Skeletal muscle tissue (tissue), 4 donors: ENCODE data around the gene MVP. TPM values are rescaled to one million over a fixed set of nuclear protein-coding genes. Genes with fewer than 3 reads are reported as not detected.

Experiments used
- H3K27ac ChIP-seq: one replicate; pipeline ENCODE4 v1.7.0; 2013; ENCODE audit warnings: mild to moderate bottlenecking, low read depth, low read length, inconsistent platforms
- H3K27me3 ChIP-seq, 3 donors: one replicate each; pipeline ENCODE4 v1.7.0; 2013; ENCODE audit warnings: low read length in 3 of 3; ENCODE audit not compliant: control insufficient read depth in 3 of 3, insufficient read depth in 3 of 3
- H3K36me3 ChIP-seq, 3 donors: one replicate each; pipeline ENCODE4 v1.7.0; 2013; ENCODE audit warnings: low read length in 3 of 3; ENCODE audit not compliant: control insufficient read depth in 3 of 3, insufficient read depth in 3 of 3
- H3K4me1 ChIP-seq, 3 donors: one replicate each; pipeline ENCODE4 v1.7.0; 2013; ENCODE audit warnings: low read length in 3 of 3, mild to moderate bottlenecking in 3 of 3; ENCODE audit not compliant: control insufficient read depth in 3 of 3, insufficient read depth in 3 of 3
- H3K4me3 ChIP-seq, 3 donors: one replicate each; pipeline ENCODE4 v1.7.0; 2013; ENCODE audit warnings: low read length in 3 of 3
- H3K9ac ChIP-seq, 3 donors: one replicate each; pipeline ENCODE4 v1.7.0; 2013; ENCODE audit warnings: low read length in 3 of 3, mild to moderate bottlenecking in 3 of 3, moderate library complexity in 2 of 3, low read depth in 1 of 3
- H3K9me3 ChIP-seq, 3 donors: one replicate each; pipeline ENCODE4 v1.7.0; 2013; ENCODE audit warnings: low read length in 3 of 3; ENCODE audit not compliant: control insufficient read depth in 3 of 3
- total RNA-seq: library from RNA; depleted of rRNA; stranded (reverse); fragments of >200 nt; gene quantifications from one replicate; pipeline ENCODE4 v1.2.3, GENCODE V29; 2014
- donor health status: Osteomylitis.

MVP gene
- total RNA-seq, 1 donor from 2014 or later: 28.2 TPM

DNA sequence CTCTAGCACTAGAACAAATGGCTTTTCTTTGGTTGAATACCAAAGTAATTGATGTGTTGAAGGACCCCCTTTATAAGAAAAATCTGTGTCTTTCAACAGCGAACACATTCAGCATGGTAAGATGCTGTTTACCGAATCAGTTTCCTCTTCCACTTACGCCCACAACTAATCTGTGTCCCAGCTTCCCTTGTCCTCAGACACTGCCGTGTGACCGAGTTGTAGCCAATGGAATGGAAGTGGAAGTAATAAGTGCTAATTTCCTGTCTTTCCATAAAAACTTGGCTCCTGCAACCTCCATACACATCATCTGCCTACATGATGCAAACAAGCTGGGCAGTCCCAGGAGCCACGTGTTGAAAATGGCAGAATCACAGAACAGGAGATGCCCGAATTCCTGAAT lies 32.4 kb downstream of the MVP start:
- Histone ChIP-seq H3K36me3 (peaks cover 0 to 3% (median 2%) of the 10 kb centered on the region in 3 donors), H3K4me3 (peak overlapping the region in 1 of 3 donors; percentile 24), H3K4me1 (peaks cover 0 to 3% (median 0%) of the 10 kb centered on the region in 3 donors), H3K27ac (no peak overlapping the region), H3K27me3 (no peaks in the 10 kb centered on the region), H3K9me3 (no peaks in the 10 kb centered on the region), H3K9ac (no peak overlapping the region)

DNA sequence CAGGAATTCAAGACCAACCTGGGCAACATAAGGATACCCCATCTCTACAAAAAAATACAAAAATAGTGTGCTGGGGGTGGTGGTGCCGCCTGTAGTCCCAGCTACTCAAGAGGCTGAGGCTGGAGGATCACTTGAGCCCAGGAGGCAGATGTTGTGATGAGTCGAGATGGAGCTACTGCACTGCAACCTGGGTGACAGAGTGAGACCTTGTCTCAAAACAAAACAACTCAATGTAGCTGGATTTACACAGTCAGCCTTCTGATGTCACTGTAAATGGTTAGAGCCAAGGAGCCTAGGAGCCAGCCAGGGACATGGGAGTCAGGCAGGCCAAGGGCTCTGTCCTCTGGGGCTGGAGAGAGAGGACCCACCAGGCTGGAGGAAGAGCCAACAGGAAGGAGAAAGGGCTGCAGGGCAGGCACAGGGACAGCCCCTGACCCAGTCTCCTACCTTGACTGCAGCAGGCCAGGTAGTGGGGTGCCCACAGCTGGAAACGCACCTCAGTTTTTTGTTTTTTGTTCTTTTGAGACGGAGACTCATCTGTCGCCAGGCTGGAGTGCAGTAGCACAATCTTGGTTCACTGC lies 34.3 kb downstream of the MVP start:
- Histone ChIP-seq H3K9me3 (no peaks in the 10 kb centered on the region), H3K27me3 (no peaks in the 10 kb centered on the region), H3K9ac (no peak overlapping the region), H3K4me3 (no peak overlapping the region), H3K27ac (no peak overlapping the region), H3K4me1 (peaks cover 0 to 3% (median 0%) of the 10 kb centered on the region in 3 donors), H3K36me3 (peaks cover 10 to 16% (median 11%) of the 10 kb centered on the region in 3 donors)

GRCh38 chr16:29857133-29857760 lies 37.0 kb downstream of the MVP start:
- Histone ChIP-seq H3K27me3 (no peaks in the 10 kb centered on the region), H3K9me3 (no peaks in the 10 kb centered on the region), H3K27ac (no peak overlapping the region), H3K36me3 (peaks cover 22 to 32% (median 24%) of the 10 kb centered on the region in 3 donors), H3K4me3 (no peak overlapping the region), H3K4me1 (peaks cover 12 to 15% (median 13%) of the 10 kb centered on the region in 3 donors), H3K9ac (no peak overlapping the region)

- Histone ChIP-seq H3K9ac (no peak overlapping the region), H3K4me3 (no peak overlapping the region), H3K4me1 (peaks cover 14 to 20% (median 17%) of the 10 kb centered on the region in 3 donors), H3K36me3 (peaks cover 22 to 32% (median 24%) of the 10 kb centered on the region in 3 donors), H3K27ac (no peak overlapping the region), H3K9me3 (no peaks in the 10 kb centered on the region), H3K27me3 (no peaks in the 10 kb centered on the region)
These were observed 38.0 kb downstream of the MVP start for GRCh38 chr16:29858149-29858849.

- H3K4me1 ChIP-seq: peaks cover 19 to 25% (median 21%) of the 10 kb centered on the region in 3 donors
- H3K4me3 ChIP-seq: no peak overlapping the region
- H3K9ac ChIP-seq: no peak overlapping the region
- H3K9me3 ChIP-seq: no peaks in the 10 kb centered on the region
- no peaks in the 10 kb centered on the region for H3K27me3 ChIP-seq
- H3K27ac ChIP-seq: no peak overlapping the region
- peaks cover 22 to 32% (median 24%) of the 10 kb centered on the region in 3 donors for H3K36me3 ChIP-seq
These were observed 38.7 kb downstream of the MVP start for GRCh38 chr16:29858974-29859373.

- Histone ChIP-seq H3K27ac (no peak overlapping the region), H3K4me3 (no peak overlapping the region), H3K36me3 (peaks cover 22 to 32% (median 24%) of the 10 kb centered on the region in 3 donors), H3K9me3 (no peaks in the 10 kb centered on the region), H3K27me3 (no peaks in the 10 kb centered on the region), H3K4me1 (peaks cover 19 to 25% (median 21%) of the 10 kb centered on the region in 3 donors), H3K9ac (peak overlapping the region in 1 of 3 donors; percentile 16)
These were observed 40.0 kb downstream of the MVP start for GRCh38 chr16:29860218-29860617.

DNA sequence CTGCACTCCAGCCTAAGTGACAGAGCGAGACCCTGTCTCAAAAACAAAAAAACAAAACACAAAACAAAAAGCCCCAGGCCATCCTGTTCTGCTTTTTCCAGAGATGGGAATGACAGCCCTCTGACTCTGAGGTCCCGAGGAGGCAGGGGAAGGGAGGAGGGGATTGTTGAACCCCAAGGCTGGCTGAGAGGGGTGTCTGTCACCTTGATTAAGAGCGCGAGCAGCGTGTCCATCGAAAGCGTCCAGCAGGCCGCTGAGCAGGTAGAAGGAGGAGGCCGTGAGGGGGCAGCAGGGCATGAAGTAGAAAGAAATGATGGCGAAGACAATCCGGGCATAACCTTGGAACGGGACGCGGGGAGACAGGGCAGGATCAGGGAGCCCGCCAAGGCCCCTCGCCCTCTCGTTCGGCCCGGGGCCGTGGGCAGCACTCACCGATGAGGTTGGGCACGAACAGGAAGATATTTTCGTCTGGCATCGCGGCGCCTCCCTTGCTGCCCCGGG lies 42.2 kb downstream of the MVP start:
- Histone ChIP-seq H3K9ac (peak overlapping the region; percentile 87 to 96 (median 93)), H3K4me3 (peak overlapping the region; percentile 87 to 96 (median 93)), H3K36me3 (peaks cover 22 to 32% (median 24%) of the 10 kb centered on the region in 3 donors), H3K4me1 (peaks cover 16 to 25% (median 21%) of the 10 kb centered on the region in 3 donors), H3K27me3 (no peaks in the 10 kb centered on the region), H3K9me3 (no peaks in the 10 kb centered on the region), H3K27ac (peak overlapping the region; percentile 88)

GRCh38 chr16:29862884-29863668 lies 42.8 kb downstream of the MVP start, which contains the start of gene CDIPT:
TSS of gene CDIPT (minus strand) at chr16:29863226. CDS start at chr16:29862857, 369 bp downstream.
- H3K27me3 ChIP-seq: no peaks in the 10 kb centered on the region
- peak within 1 kb of the TSS; percentile 87 to 96 (median 93) for H3K4me3 ChIP-seq
- peak within 1 kb of the TSS; percentile 87 to 96 (median 93) for H3K9ac ChIP-seq
- H3K9me3 ChIP-seq: no peaks in the 10 kb centered on the region
- peaks cover 16 to 25% (median 21%) of the 10 kb centered on the region in 3 donors for H3K4me1 ChIP-seq
- peak within 1 kb of the TSS; percentile 88 for H3K27ac ChIP-seq
- H3K36me3 ChIP-seq: peaks cover 22 to 31% (median 24%) of the 10 kb centered on the region in 3 donors

GRCh38 chr16:29863669-29863984 lies 43.4 kb downstream of the MVP start:
- Histone ChIP-seq H3K36me3 (peaks cover 17 to 25% (median 23%) of the 10 kb centered on the region in 3 donors), H3K9me3 (no peaks in the 10 kb centered on the region), H3K27me3 (no peaks in the 10 kb centered on the region), H3K4me3 (peak overlapping the region; percentile 61 to 96 (median 87)), H3K9ac (peak overlapping the region in 1 of 3 donors; percentile 87), H3K27ac (peak overlapping the region; percentile 88), H3K4me1 (peaks cover 16 to 25% (median 21%) of the 10 kb centered on the region in 3 donors)
